ENCODE data around the gene OPALIN. TPM values are rescaled to one million over a fixed set of nuclear protein-coding genes. Genes with fewer than 3 reads are reported as not detected.

The OPALIN gene
- total and polyA plus RNA-seq, 12 donors = not detected

DNA sequence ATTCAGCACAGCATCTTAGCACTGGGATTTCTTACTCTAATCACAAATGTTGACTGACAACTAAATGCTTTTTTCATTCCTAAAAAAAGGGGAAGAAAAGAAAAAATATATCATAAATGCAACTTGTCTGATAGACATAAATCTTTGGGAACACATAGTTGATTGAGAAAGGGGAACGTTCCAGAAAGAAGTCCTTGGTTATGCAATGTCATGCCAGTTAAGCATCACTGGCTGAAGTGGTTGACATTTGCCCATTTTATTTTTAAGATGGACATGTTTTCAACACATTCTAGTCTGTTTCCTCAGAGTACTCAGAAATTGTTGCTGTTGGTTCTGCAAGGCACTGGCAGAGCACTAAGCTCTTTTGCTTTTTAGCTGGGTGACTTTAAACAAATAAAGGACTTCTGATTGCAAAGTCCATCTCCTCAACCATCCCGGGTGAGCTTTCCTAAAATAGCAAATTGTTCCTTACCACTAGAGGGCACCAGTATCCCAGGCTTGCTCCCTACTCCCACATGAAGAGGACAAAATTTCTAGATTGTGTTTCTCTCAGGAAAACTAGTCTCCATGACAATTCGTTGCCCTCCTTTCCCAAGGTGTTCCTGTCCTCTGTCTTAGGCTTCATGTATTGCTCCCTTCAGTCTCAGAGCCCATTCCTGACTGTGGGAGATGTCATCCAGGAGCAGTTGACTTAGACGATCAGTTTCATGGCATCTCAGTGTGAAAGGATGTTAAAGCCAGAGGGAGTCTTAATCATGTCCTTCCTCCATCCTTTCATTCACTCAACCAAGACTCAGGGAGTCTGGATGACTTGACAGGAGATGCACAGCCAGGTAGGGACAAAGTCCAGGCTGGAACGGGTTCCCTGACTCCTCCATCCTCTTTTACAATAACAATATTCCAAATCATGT, 23.9 kb downstream of the OPALIN start:
- 37 to 42% methylated on average over 5 of the region's 5 CpGs for WGBS, 2 donors
- ATAC-seq = peak in 5 of 8 donors; percentile 46 to 59 (median 51)
- TF ChIP-seq, protein P1, sequence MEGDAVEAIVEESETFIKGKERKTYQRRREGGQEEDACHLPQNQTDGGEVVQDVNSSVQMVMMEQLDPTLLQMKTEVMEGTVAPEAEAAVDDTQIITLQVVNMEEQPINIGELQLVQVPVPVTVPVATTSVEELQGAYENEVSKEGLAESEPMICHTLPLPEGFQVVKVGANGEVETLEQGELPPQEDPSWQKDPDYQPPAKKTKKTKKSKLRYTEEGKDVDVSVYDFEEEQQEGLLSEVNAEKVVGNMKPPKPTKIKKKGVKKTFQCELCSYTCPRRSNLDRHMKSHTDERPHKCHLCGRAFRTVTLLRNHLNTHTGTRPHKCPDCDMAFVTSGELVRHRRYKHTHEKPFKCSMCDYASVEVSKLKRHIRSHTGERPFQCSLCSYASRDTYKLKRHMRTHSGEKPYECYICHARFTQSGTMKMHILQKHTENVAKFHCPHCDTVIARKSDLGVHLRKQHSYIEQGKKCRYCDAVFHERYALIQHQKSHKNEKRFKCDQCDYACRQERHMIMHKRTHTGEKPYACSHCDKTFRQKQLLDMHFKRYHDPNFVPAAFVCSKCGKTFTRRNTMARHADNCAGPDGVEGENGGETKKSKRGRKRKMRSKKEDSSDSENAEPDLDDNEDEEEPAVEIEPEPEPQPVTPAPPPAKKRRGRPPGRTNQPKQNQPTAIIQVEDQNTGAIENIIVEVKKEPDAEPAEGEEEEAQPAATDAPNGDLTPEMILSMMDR (IDR thresholded peaks at IDR 0.05) = peak; percentile 50 to 83 (median 74)
- no peak overlapping the region for H3K4me3 ChIP-seq
- intact Hi-C loops (cut with DNase I) = loop anchor here in 1 of 10 donors (5.0 kb wide), 1 partner anchor 318 kb away; no protein-coding TSS in a partner anchor
- peak in 1 of 2 donors; percentile 16 for DNase-seq
- H3K4me1 ChIP-seq = peaks cover 0 to 3% (median 0%) of the 10 kb centered on the region in 9 donors
- no peak overlapping the region for H3K27ac ChIP-seq
- H3K27me3 ChIP-seq = peaks cover 0 to 39% (median 22%) of the 10 kb centered on the region in 7 donors
- H3K9me3 ChIP-seq = no peaks in the 10 kb centered on the region
- no peaks in the 10 kb centered on the region for H3K36me3 ChIP-seq

DNA sequence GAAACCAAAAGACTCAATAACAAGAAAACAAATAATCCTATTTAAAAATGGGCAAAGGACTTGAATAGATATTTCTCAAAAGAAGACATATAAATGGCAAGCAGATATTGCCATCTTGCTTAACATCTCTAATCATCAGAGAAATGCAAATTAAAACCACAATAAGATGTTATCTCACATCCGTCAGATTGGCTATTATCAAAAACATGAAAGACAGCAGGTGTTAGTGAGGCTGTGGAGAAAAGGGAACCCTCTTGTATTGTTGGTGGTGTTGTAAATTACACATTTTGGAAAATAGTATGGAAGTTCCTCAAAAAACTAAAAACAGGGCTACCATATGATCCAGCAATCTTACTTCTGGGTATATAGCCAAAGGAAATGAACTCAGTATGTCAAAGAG, 25.7 kb downstream of the OPALIN start:
- WGBS, 2 donors = 66 to 77% methylated on average over 1 of the region's 1 CpG
- DNase-seq (no peak), ATAC-seq (no peak)
- Histone ChIP-seq H3K27ac (no peak overlapping the region), H3K36me3 (no peaks in the 10 kb centered on the region), H3K4me1 (no peaks in the 10 kb centered on the region), H3K27me3 (peaks cover 0 to 39% (median 25%) of the 10 kb centered on the region in 7 donors), H3K9me3 (no peaks in the 10 kb centered on the region), H3K4me3 (no peak overlapping the region)
- intact Hi-C loops (cut with DNase I) = no loop called here
- TF ChIP-seq, protein P1 (IDR thresholded peaks at IDR 0.05) = no peak

DNA sequence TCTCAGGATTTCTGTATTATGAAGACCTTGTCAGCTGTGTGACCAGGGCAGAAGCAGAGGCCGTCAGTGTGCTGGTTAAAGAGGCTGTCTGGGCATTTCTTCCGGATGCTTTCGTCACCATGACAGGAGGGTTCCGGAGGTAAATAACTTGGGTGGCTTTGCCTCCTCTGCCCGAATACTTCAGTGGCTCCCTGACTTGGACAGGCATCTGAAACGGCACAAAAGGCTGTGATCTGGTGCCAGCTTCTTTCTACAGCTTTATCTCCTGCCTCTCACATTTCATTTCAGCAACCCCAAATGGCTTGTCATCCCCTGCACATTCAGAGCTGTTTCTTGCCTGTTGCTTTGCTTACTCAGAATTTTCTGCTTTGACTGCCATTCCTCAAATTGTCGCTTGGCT, 31.3 kb downstream of the OPALIN start:
- WGBS, 2 donors = 39 to 58% methylated on average over 7 of the region's 7 CpGs
- H3K27me3 ChIP-seq = peaks cover 0 to 32% (median 20%) of the 10 kb centered on the region in 7 donors
- ATAC-seq (peak in 1 of 8 donors; percentile 33), DNase-seq (no peak)
- H3K9me3 ChIP-seq = no peaks in the 10 kb centered on the region
- H3K36me3 ChIP-seq = no peaks in the 10 kb centered on the region
- intact Hi-C loops (cut with DNase I) = no loop called here
- no peak overlapping the region for H3K27ac ChIP-seq
- H3K4me3 ChIP-seq = no peak overlapping the region
- no peaks in the 10 kb centered on the region for H3K4me1 ChIP-seq
- TF ChIP-seq, protein P1 (IDR thresholded peaks at IDR 0.05) = no peak

DNA sequence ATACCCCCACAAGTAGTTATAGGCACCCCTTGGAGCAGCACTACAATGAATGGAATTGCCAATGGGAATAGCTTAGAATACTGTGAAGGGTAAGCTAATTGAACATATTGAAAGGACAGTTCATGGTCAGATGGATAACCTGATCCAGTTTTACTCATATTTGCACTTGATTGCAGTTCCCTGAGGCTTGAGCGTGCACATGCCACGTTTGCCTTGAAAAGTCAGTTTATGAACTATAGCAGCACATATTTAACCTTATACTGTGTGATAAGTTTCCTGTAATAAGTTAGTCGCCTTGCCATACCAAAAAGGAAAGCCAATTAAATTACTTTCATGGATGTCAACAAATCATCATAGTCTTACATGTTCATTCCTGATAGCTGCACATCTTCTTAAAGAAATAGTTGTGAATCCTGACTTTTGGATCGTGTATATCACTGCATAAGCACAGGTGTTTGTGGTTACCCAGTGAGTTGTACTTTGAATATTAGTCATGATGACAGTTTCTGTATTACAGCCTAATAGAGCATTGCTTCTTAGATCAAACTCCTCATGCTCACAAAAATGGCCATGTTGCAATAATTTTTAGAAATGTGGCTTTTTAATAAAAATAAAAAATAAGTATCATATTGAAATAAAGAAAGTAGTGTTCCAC, 33.0 kb downstream of the OPALIN start:
- Histone ChIP-seq H3K36me3 (no peaks in the 10 kb centered on the region), H3K4me3 (no peak overlapping the region), H3K27me3 (peaks cover 0 to 22% (median 11%) of the 10 kb centered on the region in 7 donors), H3K9me3 (no peaks in the 10 kb centered on the region), H3K27ac (no peak overlapping the region), H3K4me1 (no peaks in the 10 kb centered on the region)
- ATAC-seq (no peak), DNase-seq (no peak)
- intact Hi-C loops (cut with DNase I) = no loop called here
- TF ChIP-seq, protein P1 (IDR thresholded peaks at IDR 0.05) = no peak
- WGBS, 2 donors = 73 to 88% methylated on average over 4 of the region's 4 CpGs

Data from heart right ventricle (tissue), 16 donors.